Upper lobe of left lung (tissue), 6 donors: Measurements from ENCODE around the gene PLAAT3. TPM values are rescaled to one million over a fixed set of nuclear protein-coding genes. Genes with fewer than 3 reads are reported as not detected.
"Not testable (repeated sequence)": the region's sequence is repeated elsewhere in the genome, so short reads cannot be mapped to it uniquely, and the experiment has no call there.

Experiments used
- ATAC-seq, 2 donors: fragments of 200-7000 bp; cut with Tn5 transposase; one replicate each; pipeline ENCODE4 v1.9.1; 2022; ENCODE audit warnings: mild to moderate bottlenecking in 2 of 2, moderate library complexity in 2 of 2; ENCODE audit not compliant: low FRiP score in 2 of 2
- DNase-seq, 2 donors: peaks; one replicate each; pipeline ENCODE4 v3.0.0-alpha.2; 2019 to 2020
- H3K27ac ChIP-seq, 4 donors: fragments of 200-600 bp; sonication (generic); one replicate each; pipeline ENCODE4 v1.5.1; 2016 to 2019
- H3K27me3 ChIP-seq, 4 donors: fragments of 200-600 bp; sonication (generic); one replicate each; pipeline ENCODE4 v1.5.1; 2017 to 2019
- H3K36me3 ChIP-seq, 4 donors: fragments of 200-600 bp; sonication (generic); one replicate each; pipeline ENCODE4 v1.5.1; 2016 to 2019
- H3K4me1 ChIP-seq, 4 donors: fragments of 200-600 bp; sonication (generic); one replicate each; pipeline ENCODE4 v1.5.1; 2018 to 2019
- H3K4me3 ChIP-seq, 4 donors: fragments of 200-600 bp; sonication (generic); one replicate each; pipeline ENCODE4 v1.5.1; 2017 to 2019; ENCODE audit warnings: mild to moderate bottlenecking in 2 of 4, moderate library complexity in 1 of 4
- H3K9me3 ChIP-seq, 4 donors: fragments of 200-600 bp; sonication (generic); one replicate each; pipeline ENCODE4 v1.5.1; 2018 to 2019
- EP300 ChIP-seq, 4 donors: sonication (generic); formaldehyde crosslinking; IDR thresholded peaks; one replicate each; pipeline ENCODE4 v1.5.1; 2017; ENCODE audit warnings: antibody characterized with exemption in 4 of 4, control low read depth in 2 of 4
- POLR2A ChIP-seq, 4 donors: fragments of 450-650 bp; IDR thresholded peaks; one replicate each; pipeline ENCODE4 v1.5.1; 2016 to 2017; ENCODE audit warnings: antibody characterized with exemption in 4 of 4, mild to moderate bottlenecking in 2 of 4
- POLR2AphosphoS5 ChIP-seq, 2 donors: sonication (generic); formaldehyde crosslinking; IDR thresholded peaks; one replicate each; pipeline ENCODE4 v1.5.1; 2017; ENCODE audit warnings: antibody characterized with exemption in 2 of 2
- WGBS, 2 donors: methylation state at CpG; one replicate each; pipeline ENCODE4 v1.1.5; 2017 to 2018; 5-methylcytosine and 5-hydroxymethylcytosine counted together
- total RNA-seq, 6 donors: library from RNA; depleted of rRNA in 4 of 6; stranded (reverse); fragments of >200 nt in 4 of 6; gene quantifications; one replicate each; pipeline versions ENCODE4 v1.1.0 to v1.2.1, GENCODE V29; 2016 to 2021
- TF ChIP-seq, protein P1 (sequence below), 6 experiments: fragments of 450-650 bp in 4 of 6; fragments of 200-600 bp in 2 of 6; sonication (generic) in 2 of 6; IDR thresholded peaks; one replicate each; pipeline ENCODE4 v1.5.1; 2016 to 2019; ENCODE audit warnings: antibody characterized with exemption in 6 of 6
- donor health status: DM: no; HTN: no; CAD: no; lungs with moderate emphysema.
- donor health status: DM: no; HTN: yes; CAD: no; lungs with severe emphysema.

The PLAAT3 gene
- total RNA-seq, 6 donors from 2014 or later: 36.7 to 128 (median 89.5) TPM

DNA sequence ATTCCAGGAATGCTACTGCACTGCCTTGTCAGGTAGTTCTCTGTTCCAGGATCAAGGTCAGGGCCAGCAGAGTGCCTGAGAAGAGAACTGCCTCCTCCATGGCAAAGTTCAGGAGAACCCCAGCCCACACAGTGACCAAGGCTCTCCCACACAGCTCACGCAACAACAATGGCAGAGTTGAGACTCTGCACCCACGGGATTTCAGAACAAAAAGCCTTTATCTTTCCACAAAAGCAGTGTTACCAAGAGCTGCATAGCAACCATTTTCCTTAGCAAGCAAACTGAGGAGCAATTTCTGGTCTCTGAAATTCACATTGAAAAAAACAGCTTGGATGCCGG is 11.1 kb downstream of the PLAAT3 start:
- Histone ChIP-seq H3K4me3 (no peak overlapping the region), H3K36me3 (peaks cover 0 to under 1% (median 0%) of the 10 kb centered on the region in 4 donors), H3K27me3 (no peaks in the 10 kb centered on the region), H3K9me3 (no peaks in the 10 kb centered on the region), H3K27ac (no peak overlapping the region), H3K4me1 (peaks cover 0 to 5% (median 0%) of the 10 kb centered on the region in 4 donors)
- 82% methylated on average over 3 of the region's 3 CpGs for WGBS, 2 donors
- TF ChIP-seq, protein P1, sequence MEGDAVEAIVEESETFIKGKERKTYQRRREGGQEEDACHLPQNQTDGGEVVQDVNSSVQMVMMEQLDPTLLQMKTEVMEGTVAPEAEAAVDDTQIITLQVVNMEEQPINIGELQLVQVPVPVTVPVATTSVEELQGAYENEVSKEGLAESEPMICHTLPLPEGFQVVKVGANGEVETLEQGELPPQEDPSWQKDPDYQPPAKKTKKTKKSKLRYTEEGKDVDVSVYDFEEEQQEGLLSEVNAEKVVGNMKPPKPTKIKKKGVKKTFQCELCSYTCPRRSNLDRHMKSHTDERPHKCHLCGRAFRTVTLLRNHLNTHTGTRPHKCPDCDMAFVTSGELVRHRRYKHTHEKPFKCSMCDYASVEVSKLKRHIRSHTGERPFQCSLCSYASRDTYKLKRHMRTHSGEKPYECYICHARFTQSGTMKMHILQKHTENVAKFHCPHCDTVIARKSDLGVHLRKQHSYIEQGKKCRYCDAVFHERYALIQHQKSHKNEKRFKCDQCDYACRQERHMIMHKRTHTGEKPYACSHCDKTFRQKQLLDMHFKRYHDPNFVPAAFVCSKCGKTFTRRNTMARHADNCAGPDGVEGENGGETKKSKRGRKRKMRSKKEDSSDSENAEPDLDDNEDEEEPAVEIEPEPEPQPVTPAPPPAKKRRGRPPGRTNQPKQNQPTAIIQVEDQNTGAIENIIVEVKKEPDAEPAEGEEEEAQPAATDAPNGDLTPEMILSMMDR (IDR thresholded peaks at IDR 0.05): no peak
- TF ChIP-seq POLR2A (IDR thresholded peaks at IDR 0.05) (no peak), POLR2AphosphoS5 (IDR thresholded peaks at IDR 0.05) (no peak)
- ATAC-seq: no peak
- DNase-seq: no peak

GRCh38 chr11:63602290-63603179 is 11.7 kb downstream of the PLAAT3 start:
- WGBS, 2 donors: 90 to 92% methylated on average over 11 of the region's 11 CpGs
- not testable (repeated sequence) for H3K4me3 ChIP-seq, H3K9me3 ChIP-seq, H3K4me1 ChIP-seq, H3K27ac ChIP-seq, H3K36me3 ChIP-seq, DNase-seq, ATAC-seq, H3K27me3 ChIP-seq

DNA sequence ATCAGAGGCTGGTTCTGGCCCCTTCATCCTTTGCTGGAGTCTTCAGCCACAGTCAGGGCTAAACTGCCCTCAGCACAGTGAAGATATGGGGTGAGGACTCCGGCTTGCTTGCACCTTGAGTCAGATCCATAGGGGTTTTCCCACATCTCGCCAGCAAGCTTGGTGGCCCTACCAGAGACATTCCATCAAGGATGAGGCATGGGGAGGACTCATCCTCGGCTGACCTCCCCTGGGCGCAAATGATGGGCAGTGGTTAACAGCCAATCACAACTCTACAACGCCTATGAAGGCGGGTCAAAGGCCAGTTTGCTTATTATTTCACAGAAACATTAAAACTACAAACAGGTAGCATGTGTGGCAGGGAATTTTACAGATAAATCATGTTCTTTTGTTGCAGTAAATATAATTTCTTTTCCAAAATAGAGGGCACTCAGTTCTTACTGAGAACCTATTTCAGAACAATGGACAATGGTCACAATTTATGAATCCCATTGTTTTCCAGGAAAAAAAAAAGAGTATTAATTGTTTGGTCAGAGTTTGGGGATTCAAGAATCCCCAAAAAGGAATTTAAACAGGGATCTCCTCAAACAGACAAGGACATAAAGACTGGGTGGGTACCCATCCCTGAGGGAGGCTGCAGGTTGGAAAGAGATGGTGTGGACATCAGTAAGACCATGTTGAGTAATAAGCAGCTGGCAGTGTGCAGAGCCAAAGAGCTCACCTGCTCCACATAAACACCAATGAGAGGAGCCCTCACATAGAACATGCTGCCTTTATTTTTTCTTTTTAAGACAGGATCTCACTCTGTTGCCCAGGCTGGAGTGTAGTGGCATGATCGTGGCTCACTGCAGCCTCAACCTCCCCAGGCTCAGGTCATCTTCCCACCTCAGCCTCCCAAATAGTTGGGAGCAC is 14.8 kb downstream of the PLAAT3 start:
- ATAC-seq: no peak
- Histone ChIP-seq H3K36me3 (peaks cover 5 to 33% (median 21%) of the 10 kb centered on the region in 4 donors), H3K4me1 (peaks cover 0 to 5% (median 0%) of the 10 kb centered on the region in 4 donors), H3K27me3 (no peaks in the 10 kb centered on the region), H3K4me3 (no peak overlapping the region), H3K27ac (no peak overlapping the region), H3K9me3 (no peaks in the 10 kb centered on the region)
- WGBS, 2 donors: 91 to 98% methylated on average over 4 to 7 of the region's 7 CpGs
- TF ChIP-seq POLR2AphosphoS5 (IDR thresholded peaks at IDR 0.05): no peak
- no peak for TF ChIP-seq POLR2A (IDR thresholded peaks at IDR 0.05)
- TF ChIP-seq EP300 (IDR thresholded peaks at IDR 0.05): no peak
- TF ChIP-seq, protein P1 (IDR thresholded peaks at IDR 0.05): no peak
- no peak for DNase-seq

DNA sequence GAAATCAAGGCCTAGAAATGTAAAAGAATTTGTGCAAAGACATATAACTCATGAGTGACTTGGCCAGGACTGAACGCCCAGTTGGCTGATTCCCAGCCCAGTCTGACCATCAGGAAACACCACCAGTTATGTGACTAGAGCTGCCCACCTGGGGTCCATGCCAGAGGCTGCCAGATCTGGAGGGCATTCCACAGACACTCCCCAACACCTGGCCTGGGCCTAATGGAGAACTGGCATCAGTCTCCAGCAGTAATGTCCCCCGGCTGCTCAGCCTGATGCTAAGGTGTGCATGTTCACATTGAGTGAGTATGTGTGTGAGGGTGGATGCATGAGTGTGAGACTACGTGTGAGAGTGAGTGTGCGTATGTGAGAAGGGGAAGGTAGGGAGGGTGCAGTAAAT is 15.7 kb downstream of the PLAAT3 start:
- ATAC-seq (peak in 1 of 2 donors; percentile 34), DNase-seq (no peak)
- TF ChIP-seq POLR2A (IDR thresholded peaks at IDR 0.05) (no peak), EP300 (IDR thresholded peaks at IDR 0.05) (no peak), POLR2AphosphoS5 (IDR thresholded peaks at IDR 0.05) (no peak)
- TF ChIP-seq, protein P1 (IDR thresholded peaks at IDR 0.05): no peak
- H3K27me3 ChIP-seq: no peaks in the 10 kb centered on the region
- no peaks in the 10 kb centered on the region for H3K9me3 ChIP-seq
- H3K4me1 ChIP-seq: peaks cover 0 to 5% (median 0%) of the 10 kb centered on the region in 4 donors
- no peak overlapping the region for H3K27ac ChIP-seq
- H3K36me3 ChIP-seq: peaks cover 5 to 39% (median 22%) of the 10 kb centered on the region in 4 donors
- no peak overlapping the region for H3K4me3 ChIP-seq
- WGBS, 2 donors: 84 to 97% methylated on average over 4 of the region's 4 CpGs

DNA sequence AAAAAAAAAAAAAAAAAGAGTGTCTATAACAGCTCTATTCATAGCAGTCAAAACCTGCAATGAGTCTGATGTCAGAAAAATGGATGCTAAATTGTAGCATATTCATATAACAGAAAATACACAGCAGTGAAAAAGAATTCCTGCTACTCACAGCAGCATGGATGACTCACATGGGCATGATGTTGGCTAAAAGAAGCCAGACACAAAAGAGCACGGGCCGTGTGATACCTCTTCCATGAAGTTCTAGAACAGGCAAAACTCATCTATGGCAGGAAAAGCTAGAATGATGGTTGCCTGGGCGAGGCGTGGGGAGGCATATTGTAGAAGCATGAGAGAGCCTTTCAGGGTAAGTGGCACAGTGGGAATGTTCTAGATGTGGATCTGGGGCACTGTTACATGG is 18.9 kb downstream of the PLAAT3 start:
- H3K4me3 ChIP-seq: no peak overlapping the region
- DNase-seq: no peak
- no peak for ATAC-seq
- no peaks in the 10 kb centered on the region for H3K9me3 ChIP-seq
- no peak overlapping the region for H3K27ac ChIP-seq
- no peaks in the 10 kb centered on the region for H3K27me3 ChIP-seq
- no peaks in the 10 kb centered on the region for H3K4me1 ChIP-seq
- TF ChIP-seq, protein P1 (IDR thresholded peaks at IDR 0.05): no peak
- TF ChIP-seq POLR2A (IDR thresholded peaks at IDR 0.05) (no peak), EP300 (IDR thresholded peaks at IDR 0.05) (no peak), POLR2AphosphoS5 (IDR thresholded peaks at IDR 0.05) (no peak)
- H3K36me3 ChIP-seq: peaks cover 5 to 65% (median 45%) of the 10 kb centered on the region in 4 donors
- 87 to 91% methylated on average over 4 of the region's 4 CpGs for WGBS, 2 donors
